HG02678 (cell line): ENCODE measurements around the gene EIF3K.

Experiments used
- ATAC-seq: cut with Tn5 transposase; IDR thresholded peaks from one replicate; pipeline ENCODE4 v1.9.1; 2021; ENCODE audit warnings: mild to moderate bottlenecking, moderate library complexity; ENCODE audit not compliant: unreplicated experiment

EIF3K gene

DNA sequence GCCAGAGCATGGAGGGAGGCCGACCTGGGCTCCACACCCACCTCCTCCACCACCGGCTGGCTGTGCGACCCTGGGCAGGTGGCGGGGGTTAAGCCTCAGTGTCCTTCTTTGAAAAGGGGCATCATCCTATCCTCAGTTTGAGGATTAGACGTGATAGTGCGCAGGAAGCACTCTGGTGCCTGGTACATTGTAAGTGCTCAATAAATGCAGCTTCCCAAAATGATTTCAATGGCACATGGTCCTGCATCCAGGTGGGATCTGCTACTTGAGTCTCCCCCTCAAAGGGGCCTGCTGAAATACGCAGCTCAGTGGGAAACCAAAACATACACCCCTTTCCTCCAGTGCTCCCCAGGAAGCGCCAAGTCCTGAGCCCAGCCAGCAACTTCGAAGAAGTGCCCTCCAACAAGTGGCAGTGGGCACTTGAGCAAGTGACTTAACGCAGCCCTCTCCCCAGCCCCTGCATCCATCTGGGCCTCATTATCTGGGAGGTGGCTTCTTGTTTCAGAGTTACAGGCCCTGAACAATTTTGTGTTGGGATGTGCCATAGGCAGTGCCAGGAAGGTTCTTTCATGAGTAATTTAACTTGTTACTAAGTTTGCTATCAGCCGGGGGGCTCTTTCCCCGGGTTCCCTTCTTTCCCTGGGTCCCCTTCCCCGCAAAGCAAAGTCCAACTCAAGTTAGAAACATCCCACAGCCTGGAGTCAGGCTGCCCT is 46.4 kb downstream of the EIF3K start:
- ATAC-seq: no peak

GRCh38 chr19:38665950-38666662 is 47.1 kb downstream of the EIF3K start:
- no peak for ATAC-seq

GRCh38 chr19:38666663-38667511 is 47.9 kb downstream of the EIF3K start:
- ATAC-seq: no peak

- ATAC-seq: no peak
Measured at GRCh38 chr19:38667661-38668171, 48.7 kb downstream of the EIF3K start.

DNA sequence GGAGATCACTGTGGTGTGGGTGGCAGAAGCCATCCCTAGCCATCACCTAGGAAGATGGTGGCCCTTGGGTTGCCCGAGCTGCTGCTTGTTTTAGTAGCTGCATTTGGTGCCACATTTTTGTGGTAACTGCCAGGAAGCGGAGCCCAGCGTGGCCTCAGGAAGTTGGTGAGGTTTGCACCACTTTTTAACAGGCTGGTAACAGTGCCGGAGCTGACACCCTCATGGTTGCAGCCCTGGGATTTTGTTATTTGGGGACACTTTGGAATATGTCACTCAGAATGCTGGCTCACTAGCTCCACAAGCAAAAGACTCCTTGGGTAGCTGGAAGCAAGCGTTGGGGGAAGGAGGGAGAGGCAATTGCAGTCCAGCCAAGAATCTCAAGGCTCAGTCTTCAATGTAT is 50.6 kb downstream of the EIF3K start:
- ATAC-seq: no peak

- no peak for ATAC-seq
Measured at GRCh38 chr19:38670921-38671398, 52.0 kb downstream of the EIF3K start.

GRCh38 chr19:38671654-38672053 is 52.7 kb downstream of the EIF3K start:
- ATAC-seq: no peak

DNA sequence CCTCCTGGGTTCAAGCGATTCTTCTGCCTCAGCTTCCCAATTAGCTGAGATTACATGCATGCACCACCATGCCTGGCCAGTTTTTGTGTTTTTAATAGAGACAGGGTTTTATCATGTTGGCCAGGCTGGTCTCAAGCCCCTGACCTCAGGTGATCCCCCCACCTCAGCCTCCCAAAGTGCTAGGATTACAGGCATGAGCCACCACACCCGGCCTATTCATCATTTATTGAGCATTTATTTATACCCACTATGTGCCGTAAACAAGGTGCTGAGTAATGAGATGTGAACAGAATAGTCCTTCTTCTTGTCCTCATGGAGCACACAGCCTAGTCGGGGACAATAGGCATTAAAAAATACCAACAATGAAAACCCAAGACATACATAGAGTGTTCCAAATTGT is 54.0 kb downstream of the EIF3K start:
- no peak for ATAC-seq

GRCh38 chr19:38674388-38675171 is 55.6 kb downstream of the EIF3K start:
- ATAC-seq: no peak

GRCh38 chr19:38675611-38676010 is 56.6 kb downstream of the EIF3K start:
- ATAC-seq: no peak

- ATAC-seq: no peak
Measured at GRCh38 chr19:38676023-38676877, 57.3 kb downstream of the EIF3K start.

DNA sequence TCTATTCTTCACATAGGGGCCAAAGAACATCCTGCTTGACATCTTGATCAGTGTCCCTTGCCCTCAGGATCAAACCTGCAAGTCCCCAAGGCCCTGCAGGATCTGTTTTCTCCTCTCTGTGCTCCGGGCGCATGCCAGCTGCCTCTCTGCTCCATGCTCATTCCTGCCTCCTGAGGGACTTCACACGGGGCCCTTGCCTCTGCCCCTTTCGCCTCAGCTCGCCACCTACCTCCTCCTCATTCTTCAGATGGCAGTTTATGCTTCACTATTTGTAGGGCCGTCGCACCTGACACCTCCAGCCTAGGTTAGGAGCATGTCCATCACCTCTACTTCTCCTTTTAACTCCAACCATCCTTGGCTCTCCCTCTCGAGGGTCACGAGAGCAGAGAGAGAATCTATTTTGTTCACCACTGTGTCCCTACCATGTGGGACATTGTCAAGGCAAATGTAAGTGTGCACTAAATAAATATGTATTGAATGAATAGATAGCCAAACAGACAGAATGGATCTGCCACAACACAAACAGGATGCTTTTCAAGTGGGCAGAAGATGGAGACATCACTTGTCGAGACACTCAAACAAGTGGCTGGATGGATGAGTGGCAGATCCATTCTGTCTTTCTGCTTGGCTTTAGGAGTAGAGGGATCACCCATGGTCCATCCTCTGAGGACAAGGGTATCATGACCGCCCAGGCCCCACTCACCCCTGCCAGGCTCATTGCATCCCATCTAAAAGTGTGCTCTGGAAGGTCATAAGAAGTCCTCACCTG is 58.1 kb downstream of the EIF3K start:
- no peak for ATAC-seq

DNA sequence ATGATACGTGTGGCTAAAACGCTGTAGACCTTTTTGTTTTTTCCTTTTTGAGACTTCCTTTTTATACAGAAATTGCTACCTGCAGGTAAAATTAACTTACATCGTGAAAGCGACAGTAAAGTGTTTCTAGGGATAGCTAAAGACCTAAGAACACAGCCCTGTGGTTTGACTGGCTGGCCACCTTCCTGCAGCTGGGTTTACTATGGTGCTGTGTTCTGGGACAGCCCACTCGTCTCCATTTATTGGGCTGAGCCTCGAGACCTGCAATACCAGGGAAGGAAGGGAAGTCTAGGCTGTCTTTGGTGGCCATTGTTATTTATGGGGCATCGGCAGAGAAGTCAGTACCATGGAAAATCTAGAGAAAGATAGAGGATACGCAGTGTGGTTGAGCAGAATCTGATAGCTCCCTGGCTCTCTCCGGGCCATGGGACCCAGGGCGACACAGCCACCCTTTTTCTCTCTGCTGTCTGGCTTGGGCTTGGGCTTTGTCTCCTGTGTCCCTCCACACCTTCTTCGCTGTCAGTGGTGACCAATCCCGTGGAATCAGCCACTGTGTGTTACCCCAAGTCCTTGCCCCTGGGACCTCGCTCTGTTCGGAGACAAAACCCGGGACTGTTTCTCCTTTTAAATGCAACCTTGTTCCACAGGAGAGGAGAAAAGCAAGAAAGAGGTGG is 59.4 kb downstream of the EIF3K start:
- no peak for ATAC-seq

- ATAC-seq: no peak
Measured at GRCh38 chr19:38678891-38679494, 60.0 kb downstream of the EIF3K start.

DNA sequence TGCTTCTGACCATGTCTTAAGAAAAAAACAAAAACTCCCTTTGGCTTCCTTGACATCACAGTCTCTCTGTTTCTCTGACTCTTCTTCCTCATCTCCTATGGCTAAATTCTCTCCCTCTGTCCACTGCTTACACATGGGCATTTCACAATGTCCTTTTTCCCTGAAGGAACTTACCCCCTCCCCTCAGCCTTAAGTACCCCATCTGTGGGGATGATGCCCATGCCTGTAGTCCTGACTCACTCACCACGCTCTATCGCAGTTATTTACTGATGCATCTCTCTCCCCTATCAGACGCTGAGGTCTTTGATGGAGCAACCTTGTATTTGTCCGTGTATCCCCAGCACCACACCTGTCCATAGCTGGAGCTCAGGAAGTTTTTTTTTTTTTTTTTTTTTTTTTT is 60.9 kb downstream of the EIF3K start:
- no peak for ATAC-seq

GRCh38 chr19:38682195-38682867 is 63.3 kb downstream of the EIF3K start:
- no peak for ATAC-seq

DNA sequence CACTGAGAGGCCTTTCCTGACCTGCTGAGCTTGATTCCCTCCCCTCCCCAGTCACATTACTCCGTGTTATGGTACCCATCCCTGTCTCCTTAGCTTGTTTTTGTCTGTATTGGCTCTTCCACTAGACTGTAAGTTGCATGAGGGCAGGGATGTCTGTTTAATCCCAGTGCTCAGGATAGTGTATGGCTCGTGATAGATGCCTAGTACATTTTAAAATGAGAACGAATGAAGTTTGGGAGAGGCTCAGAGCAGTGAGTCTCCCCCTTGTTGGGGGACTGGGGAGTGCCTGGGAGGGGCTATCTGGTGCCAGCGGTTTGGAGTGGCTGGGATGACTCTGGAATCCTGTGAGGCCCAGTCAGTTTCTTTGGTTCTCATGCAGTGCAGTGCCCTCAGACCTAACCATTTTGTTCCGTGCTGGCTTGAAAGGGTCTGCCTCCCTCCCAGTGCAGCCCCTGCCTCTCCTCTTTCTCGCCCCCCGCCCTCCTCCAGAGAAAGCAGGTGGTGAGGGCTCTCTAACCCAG is 63.9 kb downstream of the EIF3K start:
- no peak for ATAC-seq
